Stimulated activated CD8-positive, alpha-beta memory T cell treated with anti-CD3 and anti-CD28 coated beads, Interleukin-12 subunit alpha, Interleukin-12 subunit beta, amount 100 ng/mL, for 24 hours (primary cell): Measurements from ENCODE around the gene JAGN1.
"Not testable (repeated sequence)": the region's sequence is repeated elsewhere in the genome, so short reads cannot be mapped to it uniquely, and the experiment has no call there.

Experiments
- DNase-seq: peaks from one replicate; pipeline ENCODE4 v3.0.0-alpha.2; 2020; ENCODE audit errors: extremely low read depth

JAGN1 gene

DNA sequence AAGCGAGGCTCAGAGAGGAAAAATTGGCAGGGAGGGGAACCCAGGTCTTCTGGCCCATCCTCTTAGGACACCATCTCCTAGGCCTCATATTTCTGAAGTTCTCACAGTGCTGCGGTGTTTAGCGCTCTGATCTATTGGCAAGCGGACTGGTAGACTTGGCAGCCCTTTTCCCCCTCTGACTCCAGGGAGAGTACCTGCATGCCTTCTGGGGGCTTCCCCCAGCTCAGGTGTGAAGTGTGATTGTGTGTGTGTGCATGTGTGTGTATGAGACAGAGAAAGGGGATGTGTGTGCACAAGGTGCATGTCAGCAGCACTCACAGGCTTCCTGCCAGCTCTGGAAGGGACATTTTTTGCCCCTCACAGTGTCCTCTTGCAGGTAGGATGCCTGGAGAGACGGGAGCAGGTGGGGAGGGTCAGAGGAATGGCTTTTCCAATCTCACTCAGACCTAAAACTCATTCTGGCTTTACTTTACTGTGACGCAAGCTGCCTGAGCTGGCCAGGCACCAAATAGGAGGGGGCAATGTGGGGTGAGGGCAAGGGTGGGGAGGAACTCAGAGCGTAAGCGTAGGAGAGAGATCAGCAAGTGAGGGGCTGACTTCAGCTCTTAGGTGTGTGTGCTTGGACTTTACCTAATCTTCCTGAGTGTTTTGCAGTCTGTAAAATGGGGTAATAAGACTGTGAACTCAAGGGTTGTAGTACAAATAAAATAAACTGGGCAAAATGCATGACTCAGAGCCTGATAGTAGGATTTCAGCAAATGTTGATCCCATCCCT lies 8.2 kb downstream of the JAGN1 start:
- no peak for DNase-seq

DNA sequence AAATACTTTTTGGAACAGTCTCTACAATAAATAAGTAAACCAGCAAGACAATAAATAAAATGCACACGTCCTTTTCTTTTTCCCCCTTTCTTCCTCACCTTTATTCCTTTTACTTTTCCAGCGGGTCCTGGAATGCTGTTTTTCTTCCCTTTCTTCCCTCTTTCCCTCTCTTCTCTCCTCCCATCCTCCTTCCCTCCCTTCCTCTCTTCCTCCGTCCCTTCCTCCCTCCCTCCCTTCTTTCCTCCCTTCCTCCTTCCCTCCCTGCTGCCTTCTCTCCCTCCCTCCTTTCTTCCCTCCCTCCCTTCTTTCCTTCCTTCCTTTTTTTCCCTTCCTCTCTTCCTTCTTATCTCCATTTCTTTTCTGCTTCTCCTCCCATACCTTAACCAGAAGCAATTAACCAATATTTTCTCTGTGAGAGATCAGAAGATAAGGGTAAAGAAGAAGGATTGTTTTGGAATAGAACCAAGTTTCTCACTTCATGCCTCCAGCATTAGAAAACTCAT lies 8.9 kb downstream of the JAGN1 start:
- DNase-seq, result no peak

DNA sequence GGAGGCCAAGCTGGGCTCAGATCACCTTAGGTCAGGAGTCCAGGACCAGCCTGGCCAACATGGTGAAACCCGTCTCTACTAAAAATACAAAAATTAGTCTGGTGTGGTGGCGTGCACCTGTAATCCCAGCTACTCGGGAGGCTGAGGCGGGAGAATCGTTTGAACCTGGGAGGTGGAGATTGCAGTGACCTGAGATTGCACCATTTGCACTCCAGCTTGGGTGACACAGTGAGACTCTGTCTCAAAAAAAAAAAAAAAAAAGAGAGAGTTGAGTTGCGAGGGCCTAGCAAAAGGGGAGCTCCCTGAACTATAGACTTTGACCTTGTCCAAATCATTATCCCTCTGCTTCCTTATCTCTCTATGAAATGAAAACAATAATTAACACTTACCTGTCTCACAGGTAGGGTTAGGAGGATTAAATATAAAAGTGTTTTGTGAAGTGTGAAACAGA lies 10.6 kb downstream of the JAGN1 start:
- DNase-seq, result not testable (repeated sequence)

DNA sequence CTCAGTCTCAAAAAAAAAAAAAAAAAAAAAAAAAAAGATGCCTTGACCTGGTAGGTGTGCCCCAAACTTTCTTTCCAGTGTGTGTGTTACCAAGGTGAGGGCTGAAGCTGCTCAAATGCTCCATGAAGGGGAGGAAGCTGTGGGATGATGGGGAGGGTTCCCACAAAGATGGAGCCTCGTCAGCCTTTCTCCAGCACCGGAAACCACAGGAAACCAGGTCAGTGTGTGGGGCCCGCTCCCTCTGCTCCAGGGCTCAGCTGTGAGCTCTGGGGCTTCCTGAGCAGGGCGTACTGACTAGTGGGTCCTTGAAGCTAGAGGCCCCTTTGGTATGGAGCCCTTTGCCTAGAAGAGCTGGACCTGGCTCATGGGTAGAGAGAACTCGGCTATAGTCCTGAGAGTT lies 11.6 kb downstream of the JAGN1 start:
- no peak for DNase-seq

DNA sequence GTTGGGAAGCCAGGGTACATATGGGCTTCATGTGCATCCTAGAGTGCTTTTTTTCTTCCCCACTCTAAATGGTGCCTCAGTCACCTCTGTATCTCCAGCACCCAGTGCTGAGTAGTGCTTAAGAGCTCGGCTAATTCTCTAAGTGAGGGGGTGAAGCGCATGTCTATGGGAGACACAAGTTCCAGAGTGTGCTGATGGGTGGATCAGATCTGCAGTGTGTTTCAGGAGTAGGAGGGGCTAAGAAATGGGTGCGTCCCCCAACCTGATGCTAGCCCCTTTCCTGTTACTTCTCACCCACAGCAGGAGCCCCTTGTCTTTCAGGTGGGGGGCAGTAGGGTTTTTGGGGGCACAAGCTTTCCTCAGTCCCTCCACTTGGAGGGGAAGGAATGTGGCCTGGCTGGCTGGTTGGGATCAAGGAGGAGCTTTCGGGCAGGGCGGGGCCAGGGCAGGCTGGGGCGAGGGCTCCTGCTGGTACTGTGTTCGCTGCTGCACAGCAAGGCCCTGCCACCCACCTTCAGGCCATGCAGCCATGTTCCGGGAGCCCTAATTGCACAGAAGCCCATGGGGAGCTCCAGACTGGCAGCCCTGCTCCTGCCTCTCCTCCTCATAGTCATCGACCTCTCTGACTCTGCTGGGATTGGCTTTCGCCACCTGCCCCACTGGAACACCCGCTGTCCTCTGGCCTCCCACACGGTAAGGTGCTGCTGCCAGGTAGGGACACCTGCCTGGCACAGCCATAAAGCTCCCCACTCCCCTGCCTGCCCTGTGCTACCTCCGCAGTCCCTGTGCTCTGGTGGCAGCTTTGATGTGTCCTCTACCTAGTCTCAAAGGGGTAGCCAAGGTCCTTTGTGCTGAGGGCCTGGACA lies 12.2 kb downstream of the JAGN1 start, which contains the start of gene IL17RE:
Gene IL17RE, plus strand, starts transcription at position 477 of the 866 bp plus-strand sequence. Its CDS starts 85 bp downstream, at position 562.
- no peak for DNase-seq

DNA sequence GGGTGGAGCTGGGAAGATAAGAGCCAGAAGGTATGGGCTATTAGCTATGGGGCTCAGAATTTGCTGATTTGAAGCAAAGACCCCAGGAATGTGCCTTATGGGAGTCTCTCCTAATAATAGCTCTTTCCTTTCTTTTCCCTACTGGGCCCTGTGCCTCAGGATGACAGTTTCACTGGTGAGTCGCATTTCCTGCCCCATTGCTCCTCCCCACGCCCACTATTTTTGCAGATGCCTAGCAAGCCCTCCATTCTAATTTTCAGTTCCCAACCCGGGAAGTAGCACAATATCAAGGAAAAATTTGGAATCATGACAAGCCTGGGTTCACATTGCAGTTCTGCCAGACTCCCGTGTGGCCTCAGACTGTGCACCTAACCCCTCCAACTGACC lies 12.8 kb downstream of the JAGN1 start:
- no peak for DNase-seq

DNA sequence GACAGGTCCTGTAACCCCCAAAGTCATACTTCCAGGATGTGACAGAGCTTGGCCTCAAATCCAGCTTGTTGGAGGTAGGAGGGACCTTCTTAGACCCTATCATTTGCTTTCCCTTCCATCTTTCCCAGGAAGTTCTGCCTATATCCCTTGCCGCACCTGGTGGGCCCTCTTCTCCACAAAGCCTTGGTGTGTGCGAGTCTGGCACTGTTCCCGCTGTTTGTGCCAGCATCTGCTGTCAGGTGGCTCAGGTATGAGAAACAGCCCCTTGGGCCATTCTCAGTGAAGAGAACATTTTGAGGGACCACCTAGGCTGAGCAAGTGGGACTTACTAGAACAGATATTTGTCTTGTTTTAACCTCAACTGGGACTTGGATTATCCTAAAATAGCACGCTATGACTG lies 13.5 kb downstream of the JAGN1 start:
- no peak for DNase-seq

DNA sequence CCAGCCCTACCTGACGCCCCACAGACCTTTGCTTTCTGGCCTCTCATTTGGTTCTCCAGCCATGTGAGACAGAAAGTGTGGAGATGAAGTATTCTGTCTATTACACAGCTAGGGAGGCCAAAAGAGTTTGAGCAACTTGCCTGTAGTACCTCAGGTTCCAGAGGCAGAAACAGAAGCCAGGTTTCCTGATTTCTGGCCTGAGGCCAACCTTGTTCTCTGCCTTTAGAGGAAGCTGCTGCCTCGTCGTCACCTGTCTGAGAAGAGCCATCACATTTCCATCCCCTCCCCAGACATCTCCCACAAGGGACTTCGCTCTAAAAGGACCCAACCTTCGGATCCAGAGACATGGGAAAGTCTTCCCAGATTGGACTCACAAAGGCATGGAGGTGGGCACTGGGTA lies 16.1 kb downstream of the JAGN1 start:
- no peak for DNase-seq

DNA sequence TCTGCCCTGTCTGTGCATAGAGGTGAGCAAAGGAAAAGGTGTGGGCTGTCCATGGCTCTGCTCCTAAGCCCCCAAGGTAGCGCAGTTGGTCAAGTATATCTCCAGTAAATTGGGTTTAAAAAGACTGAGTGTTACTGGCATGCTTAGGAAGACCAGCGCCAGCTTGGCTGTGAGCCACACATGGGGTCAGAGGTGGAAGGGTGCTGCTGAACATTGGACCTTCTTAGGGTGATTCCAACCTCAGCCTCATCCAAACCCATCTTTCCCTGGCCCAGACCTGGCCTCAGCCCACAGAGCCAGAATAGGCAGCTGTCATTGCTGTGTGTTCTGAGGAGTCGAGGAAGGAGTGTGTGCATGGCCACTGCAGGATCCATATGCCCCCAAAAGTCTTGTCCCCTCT lies 17.9 kb downstream of the JAGN1 start:
- no peak for DNase-seq

DNA sequence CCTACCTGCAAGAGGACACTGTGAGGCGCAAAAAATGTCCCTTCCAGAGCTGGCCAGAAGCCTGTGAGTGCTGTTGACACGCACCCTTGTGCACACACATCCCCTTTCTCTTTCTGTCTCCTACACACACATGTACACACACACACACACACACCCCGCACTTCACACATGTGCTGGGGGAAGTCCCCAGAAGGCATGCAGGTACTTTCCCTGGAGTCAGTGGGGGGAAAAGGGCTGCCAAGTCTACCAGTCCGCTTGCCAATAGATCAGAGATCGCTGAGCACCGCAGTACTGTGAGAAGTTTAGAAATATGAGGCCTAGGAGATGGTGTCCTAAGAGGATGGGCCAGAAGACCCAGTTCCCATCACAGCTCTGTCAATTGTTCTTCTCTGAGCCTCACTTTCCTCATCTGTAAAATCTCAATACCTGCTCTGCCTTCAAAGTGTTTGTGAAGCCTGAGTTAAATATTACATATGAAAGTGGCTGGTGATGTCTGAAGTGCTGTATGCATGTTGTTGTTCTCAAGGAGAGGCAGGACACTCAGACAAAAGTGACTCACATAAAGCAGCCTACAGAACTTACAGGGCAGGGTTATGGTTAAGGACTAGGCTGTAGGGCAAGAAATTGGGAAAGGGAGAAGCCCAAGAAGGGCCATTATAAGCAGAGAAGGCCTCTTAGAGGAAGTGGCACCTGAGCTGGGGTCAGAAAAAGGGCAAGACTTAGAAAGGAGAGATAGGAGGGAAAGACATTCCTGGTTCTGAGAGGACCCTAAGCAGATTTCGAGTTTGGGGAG lies 19.0 kb downstream of the JAGN1 start:
- no peak for DNase-seq

DNA sequence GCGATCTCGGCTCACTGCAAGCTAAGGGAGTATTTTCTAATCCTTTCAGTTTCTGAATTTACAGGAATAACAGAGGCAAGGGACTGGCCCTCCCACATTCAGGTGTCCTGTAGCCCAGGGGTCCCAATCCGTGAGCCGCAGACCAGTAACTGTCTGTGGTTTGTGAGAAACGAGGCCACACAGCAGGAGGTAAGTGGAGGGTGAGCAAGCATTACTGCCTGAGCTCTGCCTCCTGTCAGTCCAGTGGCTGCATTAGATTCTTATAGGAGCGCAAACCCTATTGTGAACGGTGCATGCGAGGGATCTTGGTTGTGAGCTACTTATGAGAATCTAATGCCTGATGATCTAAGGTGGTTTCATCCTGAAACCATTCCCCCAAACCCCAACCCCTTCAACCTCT lies 21.5 kb downstream of the JAGN1 start:
- no peak for DNase-seq

DNA sequence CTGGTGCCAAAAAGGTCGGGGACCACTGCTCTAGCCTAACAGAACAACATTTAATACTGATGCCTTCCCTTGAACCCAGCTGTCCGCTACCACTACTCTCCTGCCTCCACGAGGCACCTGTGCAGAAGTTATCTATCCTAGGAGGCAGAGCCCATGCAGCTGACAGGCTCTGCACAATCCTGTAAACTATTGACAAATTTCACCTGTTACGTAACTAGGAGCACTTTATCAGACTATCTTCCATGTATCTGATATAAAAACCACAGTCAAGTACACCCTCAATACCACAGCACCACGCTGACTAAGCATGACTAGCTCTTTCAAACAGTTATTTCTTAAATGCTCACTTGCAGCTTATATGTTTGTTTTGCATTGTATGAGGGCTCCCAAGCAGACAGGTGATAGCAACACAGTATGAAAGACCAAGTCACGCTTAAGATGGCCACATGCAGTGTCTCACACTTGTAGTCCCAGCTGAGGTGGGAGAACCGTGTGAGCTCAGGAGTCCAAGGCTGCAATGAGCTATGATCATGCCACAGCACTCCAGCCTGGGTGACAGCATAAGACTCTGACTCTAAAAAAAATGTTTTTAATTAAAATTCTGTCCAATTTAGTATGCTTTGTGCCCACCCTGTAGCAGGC lies 22.0 kb downstream of the JAGN1 start:
- DNase-seq, result no peak

DNA sequence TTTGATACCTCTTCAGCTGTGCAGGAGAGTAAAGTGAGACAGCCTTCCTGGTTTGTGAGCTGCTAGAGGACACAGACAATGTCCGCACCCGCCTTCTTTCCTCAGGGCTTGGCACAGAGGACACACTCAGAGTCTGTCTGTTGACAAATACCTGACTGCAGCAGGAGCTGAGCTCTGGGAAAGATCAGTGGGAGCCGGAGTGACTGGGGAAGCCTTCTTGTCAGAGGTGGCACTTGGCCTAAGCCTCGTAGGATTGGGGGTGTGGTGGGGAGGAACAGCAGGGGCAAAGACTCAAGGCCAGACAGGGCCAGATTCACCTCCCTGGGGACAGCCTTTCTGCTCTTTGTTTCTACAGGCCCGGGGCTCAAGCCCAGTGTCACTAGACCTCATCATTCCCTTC lies 23.2 kb downstream of the JAGN1 start:
- DNase-seq, result no peak

DNA sequence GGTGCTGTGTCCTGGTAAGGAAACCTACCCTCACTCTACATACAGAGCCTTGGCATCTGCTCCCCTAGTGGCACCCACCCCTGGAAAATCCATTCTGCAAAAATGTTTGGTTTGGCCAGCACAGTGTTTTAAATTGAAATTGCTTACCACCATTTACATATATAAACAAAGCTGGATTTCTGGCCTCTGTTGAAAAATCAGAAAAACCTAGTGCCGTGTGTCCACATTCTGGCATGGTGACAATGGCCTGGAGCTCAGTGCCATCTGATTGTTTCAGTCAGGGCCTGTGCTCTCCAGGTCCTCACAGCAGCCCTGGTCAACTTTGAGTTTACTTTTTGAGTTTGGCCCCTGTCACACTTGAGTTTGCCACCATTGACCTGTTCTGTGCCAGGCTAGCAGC lies 23.6 kb downstream of the JAGN1 start:
- no peak for DNase-seq

DNA sequence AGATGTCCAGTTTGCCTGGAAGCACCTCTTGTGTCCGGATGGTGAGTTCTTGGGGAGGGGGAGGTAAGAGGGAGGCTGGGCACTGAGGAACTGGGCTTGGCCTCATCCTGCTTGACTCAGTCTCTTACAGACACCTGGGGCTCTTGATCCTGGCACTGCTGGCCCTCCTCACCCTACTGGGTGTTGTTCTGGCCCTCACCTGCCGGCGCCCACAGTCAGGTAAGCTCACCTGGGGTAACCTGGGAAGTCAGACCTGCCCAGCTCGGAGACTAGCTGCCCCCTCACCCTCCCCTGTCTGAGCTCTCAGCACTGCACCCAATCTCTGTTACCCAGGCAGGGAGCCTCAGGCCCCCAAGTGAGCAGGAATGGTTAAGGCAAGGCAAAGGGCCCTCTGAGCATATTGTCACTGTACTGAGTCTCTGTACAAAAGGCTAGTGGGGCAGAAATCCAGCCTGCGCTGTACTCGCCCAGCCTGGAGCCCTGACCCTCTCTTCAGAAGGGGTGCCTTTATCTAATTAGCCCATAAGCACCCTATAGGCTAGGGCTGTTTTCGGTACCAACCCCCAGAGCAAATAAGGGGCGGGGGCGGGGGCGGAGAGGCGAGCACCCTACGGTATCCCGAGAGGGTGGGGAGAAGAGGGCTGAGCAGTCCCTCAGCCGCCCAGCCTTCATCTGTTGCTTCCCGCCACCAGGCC lies 24.3 kb downstream of the JAGN1 start:
- no peak for DNase-seq

DNA sequence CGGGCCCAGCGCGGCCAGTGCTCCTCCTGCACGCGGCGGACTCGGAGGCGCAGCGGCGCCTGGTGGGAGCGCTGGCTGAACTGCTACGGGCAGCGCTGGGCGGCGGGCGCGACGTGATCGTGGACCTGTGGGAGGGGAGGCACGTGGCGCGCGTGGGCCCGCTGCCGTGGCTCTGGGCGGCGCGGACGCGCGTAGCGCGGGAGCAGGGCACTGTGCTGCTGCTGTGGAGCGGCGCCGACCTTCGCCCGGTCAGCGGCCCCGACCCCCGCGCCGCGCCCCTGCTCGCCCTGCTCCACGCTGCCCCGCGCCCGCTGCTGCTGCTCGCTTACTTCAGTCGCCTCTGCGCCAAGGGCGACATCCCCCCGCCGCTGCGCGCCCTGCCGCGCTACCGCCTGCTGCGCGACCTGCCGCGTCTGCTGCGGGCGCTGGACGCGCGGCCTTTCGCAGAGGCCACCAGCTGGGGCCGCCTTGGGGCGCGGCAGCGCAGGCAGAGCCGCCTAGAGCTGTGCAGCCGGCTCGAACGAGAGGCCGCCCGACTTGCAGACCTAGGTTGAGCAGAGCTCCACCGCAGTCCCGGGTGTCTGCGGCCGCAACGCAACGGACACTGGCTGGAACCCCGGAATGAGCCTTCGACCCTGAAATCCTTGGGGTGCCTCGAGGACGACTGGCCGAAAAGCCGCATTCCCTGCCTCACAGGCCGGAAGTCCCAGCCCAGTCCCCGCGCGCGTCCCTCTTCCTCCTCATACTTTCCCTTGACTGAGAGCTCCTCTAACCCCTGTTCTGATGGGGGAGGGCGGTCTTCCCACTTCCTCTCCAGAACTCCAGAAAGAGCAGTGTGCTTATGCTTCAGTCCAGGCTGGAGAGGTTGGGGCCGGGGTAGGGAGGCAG lies 25.1 kb downstream of the JAGN1 start:
- DNase-seq, result no peak

DNA sequence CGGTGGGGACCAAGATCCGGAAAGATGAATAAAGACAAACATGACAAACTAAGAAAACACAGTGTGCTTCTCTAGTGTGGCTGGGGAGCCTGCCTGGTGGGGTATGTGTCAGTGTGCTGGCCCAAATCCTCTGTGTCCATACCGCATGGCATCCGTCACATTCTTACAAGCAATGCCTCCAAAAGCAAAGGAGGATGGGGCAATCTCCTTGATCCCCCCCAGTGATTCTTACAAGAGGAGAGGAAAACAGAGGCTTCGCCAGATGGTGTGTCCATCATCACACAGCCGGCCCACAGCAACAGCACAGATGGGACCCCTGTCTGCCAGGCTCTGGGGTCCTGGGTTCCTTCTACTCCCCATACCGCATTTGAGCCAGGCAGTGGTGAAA lies 25.9 kb downstream of the JAGN1 start:
- no peak for DNase-seq

DNA sequence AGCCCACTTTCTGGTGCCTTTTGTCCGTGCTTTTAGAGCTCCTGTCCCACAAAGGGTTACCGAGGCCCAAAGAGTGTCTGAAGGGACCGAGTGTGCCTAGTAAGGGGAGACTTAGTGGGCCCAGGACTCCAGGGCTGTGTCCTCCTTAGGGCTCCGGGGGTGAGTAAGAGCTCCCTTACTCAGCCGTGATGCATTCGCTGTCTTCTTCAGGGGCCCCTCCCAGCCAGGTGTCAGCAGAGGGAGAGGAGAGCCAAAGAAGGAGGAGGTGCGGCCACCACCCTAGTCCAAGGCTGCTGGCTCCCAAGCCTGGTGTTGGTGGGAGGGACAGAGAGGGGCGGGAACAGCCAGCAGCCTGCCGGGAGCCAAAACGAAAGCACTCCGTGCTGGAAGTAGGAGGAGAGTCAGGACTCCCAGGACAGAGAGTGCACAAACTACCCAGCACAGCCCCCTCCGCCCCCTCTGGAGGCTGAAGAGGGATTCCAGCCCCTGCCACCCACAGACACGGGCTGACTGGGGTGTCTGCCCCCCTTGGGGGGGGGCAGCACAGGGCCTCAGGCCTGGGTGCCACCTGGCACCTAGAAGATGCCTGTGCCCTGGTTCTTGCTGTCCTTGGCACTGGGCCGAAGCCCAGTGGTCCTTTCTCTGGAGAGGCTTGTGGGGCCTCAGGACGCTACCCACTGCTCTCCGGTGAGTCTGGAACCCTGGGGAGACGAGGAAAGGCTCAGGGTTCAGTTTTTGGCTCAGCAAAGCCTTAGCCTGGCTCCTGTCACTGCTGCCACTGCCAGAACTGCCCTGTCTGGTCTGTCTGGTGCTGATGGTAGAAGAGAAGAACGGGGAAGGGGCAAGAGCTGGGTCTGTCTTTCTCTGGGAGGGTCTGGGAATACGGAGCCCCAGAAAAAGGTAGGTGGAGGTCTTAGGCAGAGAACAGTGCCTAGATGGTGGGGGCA lies 26.6 kb downstream of the JAGN1 start, which contains the start of gene IL17RC:
Gene IL17RC, plus strand, starts transcription at position 365 of the 947 bp plus-strand sequence. Its CDS starts 218 bp downstream, at position 583.
- no peak for DNase-seq

DNA sequence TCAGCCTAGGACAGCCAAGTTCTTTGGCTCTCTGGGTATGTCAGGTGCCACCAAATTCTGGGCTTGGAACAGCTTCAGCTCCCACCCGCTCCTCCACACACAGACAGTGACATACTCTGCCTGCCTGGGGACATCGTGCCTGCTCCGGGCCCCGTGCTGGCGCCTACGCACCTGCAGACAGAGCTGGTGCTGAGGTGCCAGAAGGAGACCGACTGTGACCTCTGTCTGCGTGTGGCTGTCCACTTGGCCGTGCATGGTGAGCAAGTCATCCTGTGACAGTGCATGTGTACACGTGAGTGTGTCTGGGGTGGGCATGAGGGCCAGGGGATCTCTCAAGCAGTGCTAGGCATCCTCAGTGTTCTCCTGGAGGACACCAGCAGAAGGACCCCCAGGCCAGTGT lies 27.4 kb downstream of the JAGN1 start:
- DNase-seq, result no peak
